ENCODE results near the gene COG5. TPM values are rescaled to one million over a fixed set of nuclear protein-coding genes. Genes with fewer than 3 reads are reported as not detected.

COG5 gene
- total and polyA plus RNA-seq, 2 of the 4 experiments (the other 2 are of a cell fraction): 18.5 to 27.4 TPM

DNA sequence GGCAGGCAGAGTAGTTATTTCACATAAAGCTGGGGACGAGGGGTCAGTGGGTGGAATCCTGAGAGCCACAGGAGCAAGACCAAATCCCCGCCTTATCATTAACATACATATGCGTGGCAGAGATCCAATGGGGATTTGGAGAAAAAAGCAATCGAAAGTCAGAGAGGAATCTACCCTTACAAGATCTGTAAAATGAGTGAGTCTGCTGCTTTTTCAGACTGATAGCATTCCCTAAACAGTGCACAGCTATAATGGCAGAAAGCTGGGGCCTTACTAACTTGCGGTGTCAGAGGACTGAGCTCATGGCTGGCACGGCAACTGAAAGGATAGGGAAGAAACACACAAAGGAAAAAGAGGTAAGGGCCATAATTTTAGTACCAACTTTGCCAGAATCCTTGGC, 68.8 kb downstream of the COG5 start:
- dilution Hi-C loops (cut with HindIII; ENCODE audit: low sequenced_read_pairs, unreplicated experiment): no loop called here
- Histone ChIP-seq H2BK20ac (ENCODE audit: low read depth, low read length) (no peak overlapping the region), H4K20me1 (ENCODE audit: insufficient read depth, low read length) (peaks cover 22% of the 10 kb centered on the region; the same call in 1 of the 2 replicates), H3K4me1 (ENCODE audit: control insufficient read depth, insufficient read depth, low read length) (no peaks in the 10 kb centered on the region), H3K36me3 (ENCODE audit: control insufficient read depth, insufficient read depth, low read length) (no peaks in the 10 kb centered on the region), H2BK120ac (ENCODE audit: low read depth, low read length) (no peak overlapping the region), H3K56ac (ENCODE audit: extremely low read depth, insufficient read depth, low read length) (no peak overlapping the region), H2AK5ac (ENCODE audit: low read depth, low read length) (no peak overlapping the region), H3K23ac (ENCODE audit: low read depth, low read length) (no peak overlapping the region), H3K9me3 (ENCODE audit: control insufficient read depth, insufficient read depth, low read length) (no peaks in the 10 kb centered on the region), H3K4me3 (ENCODE audit: insufficient read depth, low read depth, low read length) (no peak overlapping the region), H3K18ac (ENCODE audit: low read depth, low read length) (no peak overlapping the region), H4K5ac (ENCODE audit: low read depth, low read length) (no peak overlapping the region), H3K27ac (ENCODE audit: insufficient read depth, low read length) (no peak overlapping the region), H2BK5ac (ENCODE audit: low read depth, low read length, poor library complexity, severe bottlenecking) (no peak overlapping the region), H3K4me2 (ENCODE audit: low read depth, low read length) (no peak overlapping the region), H3K4ac (ENCODE audit: low read depth, low read length) (no peak overlapping the region), H3K14ac (replicated peaks; ENCODE audit: low read depth, low read length) (no peak overlapping the region), H2AFZ (replicated peaks; ENCODE audit: low read length, poor library complexity) (no peak overlapping the region), H3K79me1 (ENCODE audit: low read depth in 1 of 2, low read length in 2 of 2) (peaks cover 26 to 54% of the 10 kb centered on the region in 2 experiments), H3K27me3 (ENCODE audit: control insufficient read depth, insufficient read depth, low read length) (no peaks in the 10 kb centered on the region), H2BK15ac (ENCODE audit: low read depth, low read length) (no peak overlapping the region), H2AK9ac (replicated peaks; ENCODE audit: low read depth, low read length, poor library complexity) (no peak overlapping the region), H3K9ac (ENCODE audit: low read depth, low read length) (no peak overlapping the region), H3K9me1 (ENCODE audit: insufficient read depth, low read length) (no peaks in the 10 kb centered on the region; the same call in 1 of the 2 replicates), H4K8ac (ENCODE audit: low read depth in 2 of 2, low read length in 2 of 2) (no peak overlapping the region), H4K91ac (ENCODE audit: insufficient read depth, low read depth, low read length) (no peak overlapping the region)
- no TSS peak for BruUV-seq (replicated peaks)
- TF ChIP-seq, protein P1, sequence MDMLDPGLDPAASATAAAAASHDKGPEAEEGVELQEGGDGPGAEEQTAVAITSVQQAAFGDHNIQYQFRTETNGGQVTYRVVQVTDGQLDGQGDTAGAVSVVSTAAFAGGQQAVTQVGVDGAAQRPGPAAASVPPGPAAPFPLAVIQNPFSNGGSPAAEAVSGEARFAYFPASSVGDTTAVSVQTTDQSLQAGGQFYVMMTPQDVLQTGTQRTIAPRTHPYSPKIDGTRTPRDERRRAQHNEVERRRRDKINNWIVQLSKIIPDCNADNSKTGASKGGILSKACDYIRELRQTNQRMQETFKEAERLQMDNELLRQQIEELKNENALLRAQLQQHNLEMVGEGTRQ (IDR thresholded peaks at IDR 0.05; ENCODE audit: low read depth, low read length): no peak
- DNase-seq (no peak), ATAC-seq (ENCODE audit: low read depth) (no peak)
- POLR2A ChIA-PET (ENCODE audit: unreplicated experiment): interaction anchor here (0.6 kb wide), 1 partner anchor 163 kb away, joined by 4 read pairs; no protein-coding TSS in a partner anchor
- in situ Hi-C loops (cut with MboI; ENCODE audit: low sequenced_read_pairs): no loop called here
- intact Hi-C loops (cut with micrococcal nuclease): no loop called here
- CTCF ChIA-PET: no interaction called here
- no CpG with 5 or more reads among the region's 6 CpGs for WGBS, 2 experiments (ENCODE audit: extremely low coverage in 2 of 2, insufficient read length in 1 of 2)

All from IMR-90 (cell line).